Stimulated activated CD4-positive, alpha-beta T cell treated with anti-CD3 and anti-CD28 coated beads, Interleukin-1b, Interleukin-23, amount 100 ng/mL, for 48 hours (primary cell): ENCODE results near the gene AURKA.

ENCODE experiments used
- DNase-seq: peaks from one replicate; pipeline ENCODE4 v3.0.0-alpha.2; 2020

AURKA gene

GRCh38 chr20:56389807-56390206 is 2.2 kb downstream of the AURKA start:
- DNase-seq = no peak

GRCh38 chr20:56388882-56389281 is 3.1 kb downstream of the AURKA start:
- no peak for DNase-seq

GRCh38 chr20:56386219-56386618 is 5.8 kb downstream of the AURKA start:
- no peak for DNase-seq

- no peak for DNase-seq
Observed at GRCh38 chr20:56385130-56385529, 6.9 kb downstream of the AURKA start.

GRCh38 chr20:56383334-56383733 is 8.7 kb downstream of the AURKA start:
- no peak for DNase-seq

- DNase-seq = no peak
Observed at GRCh38 chr20:56382696-56383095, 9.3 kb downstream of the AURKA start.

GRCh38 chr20:56381501-56381900 is 10.5 kb downstream of the AURKA start:
- DNase-seq = no peak

GRCh38 chr20:56380375-56380774 is 11.6 kb downstream of the AURKA start:
- no peak for DNase-seq

GRCh38 chr20:56378386-56378785 is 13.6 kb downstream of the AURKA start:
- no peak for DNase-seq

- no peak for DNase-seq
Observed at GRCh38 chr20:56376331-56376730, 15.7 kb downstream of the AURKA start.

- no peak for DNase-seq
Observed at GRCh38 chr20:56373942-56374341, 18.1 kb downstream of the AURKA start.

GRCh38 chr20:56372850-56373249 is 19.2 kb downstream of the AURKA start:
- DNase-seq = no peak

- no peak for DNase-seq
Observed at GRCh38 chr20:56371977-56372376, 20.0 kb downstream of the AURKA start.

- no peak for DNase-seq
Observed at GRCh38 chr20:56369179-56369578, 22.8 kb downstream of the AURKA start.

- DNase-seq = no peak
Observed at GRCh38 chr20:56368351-56369134, 23.5 kb downstream of the AURKA start.

- DNase-seq = no peak
Observed at GRCh38 chr20:56363491-56363890, 28.5 kb downstream of the AURKA start.

- no peak for DNase-seq
Observed at GRCh38 chr20:56362833-56363413, 29.1 kb downstream of the AURKA start.

GRCh38 chr20:56361900-56362299 is 30.1 kb downstream of the AURKA start:
- DNase-seq = no peak

- DNase-seq = no peak
Observed at GRCh38 chr20:56360908-56361205, 31.2 kb downstream of the AURKA start.

- DNase-seq = no peak
Observed at GRCh38 chr20:56360133-56360907, 31.7 kb downstream of the AURKA start.

GRCh38 chr20:56359212-56360132 is 32.5 kb downstream of the AURKA start:
- peak; percentile 14 for DNase-seq

GRCh38 chr20:56358600-56359211 is 33.3 kb downstream of the AURKA start, which contains the start of gene FAM210B:
Gene FAM210B, plus strand, starts transcription at chr20:56358974. Its CDS starts 32 bp downstream, at chr20:56359006.
- peak; percentile 81 for DNase-seq
